ENCODE measurements around the gene NRG3.

- TF ChIP-seq EZH2 (IDR thresholded peaks at IDR 0.05; ENCODE audit: borderline replicate concordance, insufficient read depth, low read depth, low read length, poor library complexity, severe bottlenecking) (no peak), CTCF (IDR thresholded peaks at IDR 0.05) (no peak)
Measured at GRCh38 chr10:82452046-82452445, 577.1 kb downstream of the NRG3 start.
